CD14-positive monocyte (primary cell): ENCODE results near the gene ZNF48. TPM values are rescaled to one million over a fixed set of nuclear protein-coding genes. Genes with fewer than 3 reads are reported as not detected.

Experiments used
- DNase-seq, 3 donors: peaks; one replicate each; pipeline ENCODE4 v3.0.0-alpha.2; 2011 to 2022
- H2AFZ ChIP-seq: 2 replicates; pipeline ENCODE4 v1.6.0; 2012; ENCODE audit warnings: mild to moderate bottlenecking, low read depth, low read length, inconsistent platforms; ENCODE audit not compliant: insufficient read depth, poor library complexity, severe bottlenecking
- H3K27ac ChIP-seq, 2 donors: 1 replicate in 1 of 2; 2 replicates in 1 of 2; pipeline ENCODE4 v1.5.1; 2012 to 2013; ENCODE audit warnings: low read length in 2 of 2, control low read depth in 1 of 2, inconsistent platforms in 1 of 2, low read depth in 1 of 2, mild to moderate bottlenecking in 1 of 2
- H3K27me3 ChIP-seq, 2 donors: one replicate each; pipeline versions ENCODE4 v1.6.0 to v1.6.1; 2011 to 2013; ENCODE audit warnings: low read length in 2 of 2; ENCODE audit not compliant: control insufficient read depth in 2 of 2, insufficient read depth in 2 of 2
- H3K36me3 ChIP-seq, 2 donors: replicated peaks in 1 of 2; 1 replicate in 1 of 2; 2 replicates in 1 of 2; pipeline versions ENCODE4 v1.5.1 to v1.6.1; 2012 to 2013; ENCODE audit warnings: low read length in 2 of 2, control low read depth in 1 of 2, inconsistent platforms in 1 of 2, mild to moderate bottlenecking in 1 of 2; ENCODE audit not compliant: insufficient read depth in 2 of 2, control insufficient read depth in 1 of 2
- H3K4me1 ChIP-seq, 2 donors: 1 replicate in 1 of 2; 2 replicates in 1 of 2; pipeline versions ENCODE4 v1.5.1 to v1.6.1; 2012 to 2013; ENCODE audit warnings: low read length in 2 of 2, control low read depth in 1 of 2, inconsistent platforms in 1 of 2, mild to moderate bottlenecking in 1 of 2, moderate library complexity in 1 of 2; ENCODE audit not compliant: insufficient read depth in 2 of 2, control insufficient read depth in 1 of 2
- H3K4me2 ChIP-seq: replicated peaks from 2 replicates; pipeline ENCODE3; 2012; ENCODE audit warnings: low read length, moderate library complexity, mild to moderate bottlenecking; ENCODE audit not compliant: poor library complexity, severe bottlenecking; ENCODE audit errors: extremely low read depth
- H3K4me3 ChIP-seq, 3 experiments: fragments of 200-600 bp in 1 of 3; sonication (generic) in 1 of 3; replicated peaks in 1 of 3; 1 replicate in 2 of 3; 2 replicates in 1 of 3; pipeline ENCODE4 v1.5.1; 2011 to 2013; ENCODE audit warnings: low read length in 3 of 3, mild to moderate bottlenecking in 3 of 3, control low read depth in 2 of 3, low read depth in 2 of 3, inconsistent platforms in 1 of 3, moderate library complexity in 1 of 3
- H3K79me2 ChIP-seq: 2 replicates; pipeline ENCODE4 v1.6.0; 2012; ENCODE audit warnings: mild to moderate bottlenecking, control low read depth, inconsistent platforms, low read length, moderate library complexity; ENCODE audit not compliant: insufficient read depth
- H3K9ac ChIP-seq: 2 replicates; pipeline ENCODE4 v1.6.0; 2017; ENCODE audit warnings: low read length, mild to moderate bottlenecking; ENCODE audit not compliant: insufficient read depth, poor library complexity, severe bottlenecking
- H3K9me3 ChIP-seq, 2 donors: replicated peaks in 1 of 2; 1 replicate in 1 of 2; 2 replicates in 1 of 2; pipeline versions ENCODE4 v1.5.1 to v1.6.1; 2012 to 2013; ENCODE audit warnings: low read length in 2 of 2, control low read depth in 1 of 2; ENCODE audit not compliant: control insufficient read depth in 1 of 2, insufficient read depth in 1 of 2
- H4K20me1 ChIP-seq: 2 replicates; pipeline ENCODE4 v1.6.0; 2012; ENCODE audit warnings: mild to moderate bottlenecking, low read length, control low read depth, moderate library complexity; ENCODE audit not compliant: insufficient read depth
- H3K27ac Mint-ChIP-seq, 7 donors: one replicate each; pipeline ENCODE4 v1.8.0; 2020; ENCODE audit warnings: mild to moderate bottlenecking in 7 of 7, mixed read lengths in 7 of 7, moderate library complexity in 6 of 7, inconsistent platforms in 2 of 7
- H3K27me3 Mint-ChIP-seq, 3 donors: one replicate each; pipeline ENCODE4 v1.8.0; 2021 to 2022; ENCODE audit warnings: low read depth in 3 of 3, mild to moderate bottlenecking in 3 of 3, mixed read lengths in 3 of 3, moderate library complexity in 3 of 3, inconsistent platforms in 1 of 3
- H3K36me3 Mint-ChIP-seq, 2 donors: one replicate each; pipeline ENCODE4 v1.8.0; 2020; ENCODE audit warnings: mixed read lengths in 2 of 2, inconsistent platforms in 1 of 2, mild to moderate bottlenecking in 1 of 2
- H3K4me1 Mint-ChIP-seq: one replicate; pipeline ENCODE4 v1.8.0; 2020; ENCODE audit warnings: mild to moderate bottlenecking, mixed read lengths
- H3K4me3 Mint-ChIP-seq, 2 donors: one replicate each; pipeline ENCODE4 v1.8.0; 2020; ENCODE audit warnings: mild to moderate bottlenecking in 2 of 2, mixed read lengths in 2 of 2, moderate library complexity in 1 of 2
- H3K9me3 Mint-ChIP-seq, 7 donors: one replicate each; pipeline ENCODE4 v1.8.0; 2020 to 2022; ENCODE audit warnings: mixed read lengths in 7 of 7, mild to moderate bottlenecking in 6 of 7, moderate library complexity in 6 of 7, inconsistent platforms in 2 of 7
- CTCF ChIP-seq: fragments of 200-600 bp; IDR thresholded peaks from one replicate; pipeline ENCODE4 v1.8.0; 2022; ENCODE audit warnings: antibody characterized with exemption, mild to moderate bottlenecking
- WGBS: methylation state at CpG from one replicate; pipeline ENCODE4 v1.1.5; 2013; ENCODE audit warnings: missing lambda C conversion rate; ENCODE audit not compliant: insufficient coverage; 5-methylcytosine and 5-hydroxymethylcytosine counted together
- intact Hi-C, 2 donors: fragments of 100-400 bp; cut with micrococcal nuclease; formaldehyde crosslinking; loops; one replicate each; pipeline versions ENCODE4 v1.15.0 to v1.15.1; 2023
- polyA minus RNA-seq: library from RNA; depleted of rRNA, polyadenylated mRNA; stranded (reverse); fragments of >200 nt; gene quantifications from 2 replicates; pipeline ENCODE4 v1.2.3, GENCODE V29; 2012
- polyA plus RNA-seq, 3 donors: library from polyadenylated mRNA; depleted of rRNA in 1 of 3; unstranded in 2 of 3; stranded (reverse) in 1 of 3; fragments of 300-500 nt in 2 of 3; fragments of >200 nt in 1 of 3; fragmentation: Illumina TruSeq in 2 of 3; gene quantifications; 1 replicate in 2 of 3; 2 replicates in 1 of 3; pipeline ENCODE4 v1.2.3, GENCODE V29; 2012 to 2021
- total RNA-seq, 12 experiments: library from RNA in 1 of 12; stranded (reverse) in 1 of 12; fragments of 120-200 nt in 1 of 12; gene quantifications; one replicate each; pipeline ENCODE4 v1.2.4 and lab custom pipeline; 2013 to 2026; ENCODE audit warnings: mixed read lengths in 6 of 12, inconsistent platforms in 1 of 12

The ZNF48 gene
- 2.4 TPM for total RNA-seq (2013)
- polyA plus RNA-seq (1 to 10 TPM in 1 of 3 donors, under 1 TPM in 2; 0.67 to 1.4 (median 0.93) TPM), polyA minus RNA-seq (1.4 and 1.8 TPM in 2 replicates), total RNA-seq (lab: John Stamatoyannopoulos, UW) (0.15 to 3.7 (median 0.92) reads per million in 11 experiments)

- H3K9ac ChIP-seq = peak within 1 kb of the TSS; percentile 62
- DNase-seq = peak; percentile 46 to 51 (median 48)
- intact Hi-C loops = loop anchor here in 1 of 2 donors (2.0 kb wide), 1 partner anchor 15 kb away; no protein-coding TSS in a partner anchor
- peak within 1 kb of the TSS in 3 of 7 donors; percentile 20 to 68 (median 33) for H3K27ac Mint-ChIP-seq
- peak within 1 kb of the TSS; percentile 42 to 80 (median 46) for H3K4me3 ChIP-seq
- H3K9me3 Mint-ChIP-seq = no peaks in the 10 kb centered on the region
- peak within 1 kb of the TSS; percentile 84 to 91 for H3K4me3 Mint-ChIP-seq
- peak within 1 kb of the TSS; percentile 90 for H2AFZ ChIP-seq
- H3K4me1 Mint-ChIP-seq = peaks cover 28% of the 10 kb centered on the region
- H3K27me3 Mint-ChIP-seq = peaks cover 7 to 34% (median 12%) of the 10 kb centered on the region in 3 donors
- H3K79me2 ChIP-seq = no peaks in the 10 kb centered on the region
- no peaks in the 10 kb centered on the region for H4K20me1 ChIP-seq
- peaks cover 5 to 13% of the 10 kb centered on the region in 2 donors for H3K36me3 Mint-ChIP-seq
- no peak within 1 kb of the TSS for H3K27ac ChIP-seq
- peaks cover 15 to 23% of the 10 kb centered on the region in 2 donors for H3K4me1 ChIP-seq
- under 1% methylated on average over 91 of the region's 103 CpGs for WGBS
- no peaks in the 10 kb centered on the region for H3K9me3 ChIP-seq
- peak within 1 kb of the TSS; percentile 79 for H3K4me2 ChIP-seq
- H3K27me3 ChIP-seq = no peaks in the 10 kb centered on the region
- no peaks in the 10 kb centered on the region for H3K36me3 ChIP-seq
- TF ChIP-seq CTCF = peak; percentile 73
Observed at GRCh38 chr16:30395155-30395991, at the start of gene ZNF48. Gene ZNF48, plus strand, starts transcription at chr16:30395420. Its CDS starts 375 bp downstream, at chr16:30395795.

GRCh38 chr16:30346286-30346685 lies 48.9 kb upstream of the ZNF48 start:
- Histone ChIP-seq H3K27ac (no peak overlapping the region), H3K27me3 (no peaks in the 10 kb centered on the region), H3K4me2 (no peak overlapping the region), H3K36me3 (peaks cover 9 to 16% of the 10 kb centered on the region in 2 donors), H3K4me1 (no peaks in the 10 kb centered on the region), H4K20me1 (peaks cover 3% of the 10 kb centered on the region), H3K9me3 (no peaks in the 10 kb centered on the region), H2AFZ (no peak overlapping the region), H3K9ac (no peak overlapping the region), H3K79me2 (no peaks in the 10 kb centered on the region), H3K4me3 (no peak overlapping the region)
- no peak overlapping the region for H3K4me3 Mint-ChIP-seq
- 100% methylated on average over 2 of the region's 3 CpGs for WGBS
- no peak for DNase-seq
- H3K4me1 Mint-ChIP-seq = peaks cover 8% of the 10 kb centered on the region
- H3K27ac Mint-ChIP-seq = no peak overlapping the region
- H3K36me3 Mint-ChIP-seq = peaks cover 20 to 22% of the 10 kb centered on the region in 2 donors
- intact Hi-C loops = no loop called here
- H3K27me3 Mint-ChIP-seq = no peaks in the 10 kb centered on the region
- H3K9me3 Mint-ChIP-seq = no peaks in the 10 kb centered on the region
- TF ChIP-seq CTCF = no peak
